ENCODE results near the gene RETREG3. TPM values are rescaled to one million over a fixed set of nuclear protein-coding genes. Genes with fewer than 3 reads are reported as not detected.

RETREG3 gene
- polyA plus RNA-seq, 2 of the 4 experiments (the other 2 are of a cell fraction) = 24.2 to 28.3 TPM

DNA sequence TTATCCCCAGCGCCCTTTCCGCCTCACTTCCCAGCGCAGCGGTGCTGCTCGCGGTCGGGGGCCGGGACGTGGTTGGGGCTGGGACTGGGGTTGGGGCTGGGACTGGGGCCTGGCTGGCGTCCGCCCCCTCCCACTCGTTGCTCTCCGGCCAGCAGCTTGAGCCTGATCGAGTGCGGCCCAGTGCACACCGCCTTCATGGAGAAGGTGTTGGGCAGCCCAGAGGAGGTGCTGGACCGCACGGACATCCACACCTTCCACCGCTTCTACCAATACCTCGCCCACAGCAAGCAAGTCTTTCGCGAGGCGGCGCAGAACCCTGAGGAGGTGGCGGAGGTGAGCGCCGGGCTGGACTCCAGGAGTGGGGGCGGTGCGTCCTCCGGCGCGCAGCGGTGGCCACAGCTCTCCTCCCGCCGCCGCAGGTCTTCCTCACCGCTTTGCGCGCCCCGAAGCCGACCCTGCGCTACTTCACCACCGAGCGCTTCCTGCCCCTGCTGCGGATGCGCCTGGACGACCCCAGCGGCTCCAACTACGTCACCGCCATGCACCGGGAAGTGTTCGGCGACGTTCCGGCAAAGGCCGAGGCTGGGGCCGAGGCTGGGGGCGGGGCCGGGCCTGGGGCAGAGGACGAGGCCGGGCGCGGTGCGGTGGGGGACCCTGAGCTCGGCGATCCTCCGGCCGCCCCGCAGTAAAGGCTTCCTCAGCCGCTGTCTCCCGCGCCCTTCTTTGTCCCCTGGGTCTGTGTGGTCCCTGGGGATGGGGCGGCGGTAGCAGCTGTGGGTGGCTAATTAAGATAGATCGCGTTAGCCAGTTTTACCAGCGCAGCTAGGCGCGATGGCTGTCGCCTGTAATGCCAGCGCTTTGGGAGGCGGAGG, 54.7 kb downstream of the RETREG3 start (continued):
- TF ChIP-seq, protein P1, sequence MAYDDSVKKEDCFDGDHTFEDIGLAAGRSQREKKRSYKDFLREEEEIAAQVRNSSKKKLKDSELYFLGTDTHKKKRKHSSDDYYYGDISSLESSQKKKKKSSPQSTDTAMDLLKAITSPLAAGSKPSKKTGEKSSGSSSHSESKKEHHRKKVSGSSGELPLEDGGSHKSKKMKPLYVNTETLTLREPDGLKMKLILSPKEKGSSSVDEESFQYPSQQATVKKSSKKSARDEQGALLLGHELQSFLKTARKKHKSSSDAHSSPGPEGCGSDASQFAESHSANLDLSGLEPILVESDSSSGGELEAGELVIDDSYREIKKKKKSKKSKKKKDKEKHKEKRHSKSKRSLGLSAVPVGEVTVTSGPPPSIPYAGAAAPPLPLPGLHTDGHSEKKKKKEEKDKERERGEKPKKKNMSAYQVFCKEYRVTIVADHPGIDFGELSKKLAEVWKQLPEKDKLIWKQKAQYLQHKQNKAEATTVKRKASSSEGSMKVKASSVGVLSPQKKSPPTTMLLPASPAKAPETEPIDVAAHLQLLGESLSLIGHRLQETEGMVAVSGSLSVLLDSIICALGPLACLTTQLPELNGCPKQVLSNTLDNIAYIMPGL (CRISPR knock-in tag; IDR thresholded peaks at IDR 0.05; ENCODE audit: borderline replicate concordance) = 0 out of 2 replicates have a peak, but pooled peaks have one; percentile 31
- TF ChIP-seq GATA3 (IDR thresholded peaks at IDR 0.05; ENCODE audit: borderline replicate concordance) = peak; percentile 38
- peak; percentile 83 for TF ChIP-seq PHF8 (IDR thresholded peaks at IDR 0.05; ENCODE audit: borderline replicate concordance, low read depth)

DNA sequence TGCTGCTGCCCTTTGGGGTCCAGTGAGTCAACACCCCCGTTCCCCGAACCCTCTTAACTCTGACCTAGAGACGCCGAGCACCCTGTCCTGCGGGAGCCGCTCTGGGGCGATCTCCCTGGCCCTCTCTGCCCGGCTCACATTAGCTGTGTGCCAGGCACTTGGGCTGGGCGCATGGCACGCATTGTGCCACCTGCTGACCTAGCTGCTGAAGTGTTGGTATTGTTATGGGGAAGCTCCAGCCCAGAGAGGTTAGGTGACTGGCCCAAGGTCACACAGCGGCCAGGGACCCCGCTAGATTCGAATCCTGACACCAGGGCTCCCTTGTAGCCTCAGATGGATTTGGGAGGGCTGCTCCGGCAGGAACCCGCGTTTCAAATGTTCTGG, 55.3 kb downstream of the RETREG3 start:
- Histone ChIP-seq H3K27ac (peak overlapping the region; percentile 94), H3K4me2 (peak overlapping the region; percentile 92), H3K4me3 (peak overlapping the region; percentile 87), H3K4me1 (peaks cover 20% of the 10 kb centered on the region), H3K9me3 (no peaks in the 10 kb centered on the region)
- TF ChIP-seq MAFK (IDR thresholded peaks at IDR 0.05; ENCODE audit: partially characterized antibody) (no peak), KDM1A (IDR thresholded peaks at IDR 0.05; ENCODE audit: low read depth) (peak; percentile 89; the same call in 1 of the 2 replicates), FOXS1 (CRISPR knock-in tag; IDR thresholded peaks at IDR 0.05) (no peak), FOSL2 (IDR thresholded peaks at IDR 0.05) (no peak), FOSL2 (CRISPR knock-in tag; IDR thresholded peaks at IDR 0.05) (no peak), HOXB13 (CRISPR knock-in tag; IDR thresholded peaks at IDR 0.05; ENCODE audit: low read depth) (no peak), POLR2AphosphoS2 (conservative IDR thresholded peaks at IDR 0.05; ENCODE audit: low read length) (no peak), POLR2A (IDR thresholded peaks at IDR 0.05; ENCODE audit: low read length) (no peak), RCOR1 (IDR thresholded peaks at IDR 0.05; ENCODE audit: low read depth, low read length) (no peak), EHMT2 (IDR thresholded peaks at IDR 0.05; ENCODE audit: low read depth) (no peak), ZSCAN20 (CRISPR knock-in tag; IDR thresholded peaks at IDR 0.05) (no peak), ESRRA (IDR thresholded peaks at IDR 0.05; ENCODE audit: borderline replicate concordance, low read length) (no peak), RFX5 (IDR thresholded peaks at IDR 0.05) (no peak), RAD21 (conservative IDR thresholded peaks at IDR 0.05 in 1 of 2, IDR thresholded peaks at IDR 0.05 in 1 of 2) (0 out of 5 replicates have a peak, but pooled peaks of 1 of the 2 experiments have one; percentile 14), ZFP36 (IDR thresholded peaks at IDR 0.05; ENCODE audit: borderline replicate concordance, partially characterized antibody) (peak; percentile 98), HDAC2 (IDR thresholded peaks at IDR 0.05) (no peak)
- TF ChIP-seq, protein P2, sequence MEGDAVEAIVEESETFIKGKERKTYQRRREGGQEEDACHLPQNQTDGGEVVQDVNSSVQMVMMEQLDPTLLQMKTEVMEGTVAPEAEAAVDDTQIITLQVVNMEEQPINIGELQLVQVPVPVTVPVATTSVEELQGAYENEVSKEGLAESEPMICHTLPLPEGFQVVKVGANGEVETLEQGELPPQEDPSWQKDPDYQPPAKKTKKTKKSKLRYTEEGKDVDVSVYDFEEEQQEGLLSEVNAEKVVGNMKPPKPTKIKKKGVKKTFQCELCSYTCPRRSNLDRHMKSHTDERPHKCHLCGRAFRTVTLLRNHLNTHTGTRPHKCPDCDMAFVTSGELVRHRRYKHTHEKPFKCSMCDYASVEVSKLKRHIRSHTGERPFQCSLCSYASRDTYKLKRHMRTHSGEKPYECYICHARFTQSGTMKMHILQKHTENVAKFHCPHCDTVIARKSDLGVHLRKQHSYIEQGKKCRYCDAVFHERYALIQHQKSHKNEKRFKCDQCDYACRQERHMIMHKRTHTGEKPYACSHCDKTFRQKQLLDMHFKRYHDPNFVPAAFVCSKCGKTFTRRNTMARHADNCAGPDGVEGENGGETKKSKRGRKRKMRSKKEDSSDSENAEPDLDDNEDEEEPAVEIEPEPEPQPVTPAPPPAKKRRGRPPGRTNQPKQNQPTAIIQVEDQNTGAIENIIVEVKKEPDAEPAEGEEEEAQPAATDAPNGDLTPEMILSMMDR (IDR thresholded peaks at IDR 0.05) = no peak
- TF ChIP-seq, protein P3, sequence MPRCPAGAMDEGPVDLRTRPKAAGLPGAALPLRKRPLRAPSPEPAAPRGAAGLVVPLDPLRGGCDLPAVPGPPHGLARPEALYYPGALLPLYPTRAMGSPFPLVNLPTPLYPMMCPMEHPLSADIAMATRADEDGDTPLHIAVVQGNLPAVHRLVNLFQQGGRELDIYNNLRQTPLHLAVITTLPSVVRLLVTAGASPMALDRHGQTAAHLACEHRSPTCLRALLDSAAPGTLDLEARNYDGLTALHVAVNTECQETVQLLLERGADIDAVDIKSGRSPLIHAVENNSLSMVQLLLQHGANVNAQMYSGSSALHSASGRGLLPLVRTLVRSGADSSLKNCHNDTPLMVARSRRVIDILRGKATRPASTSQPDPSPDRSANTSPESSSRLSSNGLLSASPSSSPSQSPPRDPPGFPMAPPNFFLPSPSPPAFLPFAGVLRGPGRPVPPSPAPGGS (IDR thresholded peaks at IDR 0.05) = no peak
- TF ChIP-seq, protein P4, sequence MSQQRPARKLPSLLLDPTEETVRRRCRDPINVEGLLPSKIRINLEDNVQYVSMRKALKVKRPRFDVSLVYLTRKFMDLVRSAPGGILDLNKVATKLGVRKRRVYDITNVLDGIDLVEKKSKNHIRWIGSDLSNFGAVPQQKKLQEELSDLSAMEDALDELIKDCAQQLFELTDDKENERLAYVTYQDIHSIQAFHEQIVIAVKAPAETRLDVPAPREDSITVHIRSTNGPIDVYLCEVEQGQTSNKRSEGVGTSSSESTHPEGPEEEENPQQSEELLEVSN (IDR thresholded peaks at IDR 0.05; ENCODE audit: borderline replicate concordance, low read depth) = no peak
- TF ChIP-seq, protein P5, sequence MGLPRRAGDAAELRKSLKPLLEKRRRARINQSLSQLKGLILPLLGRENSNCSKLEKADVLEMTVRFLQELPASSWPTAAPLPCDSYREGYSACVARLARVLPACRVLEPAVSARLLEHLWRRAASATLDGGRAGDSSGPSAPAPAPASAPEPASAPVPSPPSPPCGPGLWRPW (IDR thresholded peaks at IDR 0.05) = no peak
- TF ChIP-seq, protein P1 (CRISPR knock-in tag; IDR thresholded peaks at IDR 0.05; ENCODE audit: borderline replicate concordance) = no peak
- CTCF ChIA-PET = interaction anchor here (0.5 to 3.3 kb wide), 9 partner anchors 10 to 233 kb away, joined by 3 to 13 read pairs (median 5); partner anchors contain the start of genes NAGLU and PSMC3IP
- ATAC-seq (peak; percentile 17 to 42; a peak in 3 of 6 replicates), FAIRE-seq (no peak), DNase-seq (ENCODE audit: low read depth in 1 of 2, low spot score in 1 of 2) (no peak)
- POLR2A ChIA-PET = interaction anchor here (1.0 to 1.8 kb wide), 3 partner anchors 12 to 219 kb away, joined by 4 to 7 read pairs (median 4); partner anchors contain the start of genes MLX, PSMC3IP and VPS25
- 42% methylated on average over 16 of the region's 16 CpGs for WGBS (ENCODE audit: missing lambda C conversion rate)
